Fibroblast of the aortic adventitia (primary cell): ENCODE measurements around the gene PCID2. TPM values are rescaled to one million over a fixed set of nuclear protein-coding genes. Genes with fewer than 3 reads are reported as not detected.

Experiments used
- DNase-seq: peaks from one replicate; pipeline ENCODE4 v3.0.0-alpha.2; 2010; ENCODE audit warnings: low read depth
- H3K4me3 ChIP-seq: 2 replicates; pipeline ENCODE4 v1.5.1; 2011; ENCODE audit warnings: low read depth, mild to moderate bottlenecking, control low read depth, low read length, moderate library complexity
- CTCF ChIP-seq: IDR thresholded peaks from 2 replicates; pipeline ENCODE4 v1.5.1; 2011; ENCODE audit warnings: mild to moderate bottlenecking, low read length, control low read depth, inconsistent platforms; ENCODE audit not compliant: insufficient read depth
- total RNA-seq: library from RNA; depleted of rRNA; stranded (reverse); fragments of >200 nt; gene quantifications from 2 replicates; pipeline ENCODE4 v1.2.3, GENCODE V29; 2012; ENCODE audit warnings: low replicate concordance

Gene PCID2
- total RNA-seq, 1 donor: 77.4 TPM

GRCh38 chr13:113145496-113145895, 63.0 kb downstream of the PCID2 start:
- TF ChIP-seq CTCF: no peak
- no peak overlapping the region for H3K4me3 ChIP-seq
- no peak for DNase-seq

GRCh38 chr13:113144255-113144629, 64.2 kb downstream of the PCID2 start:
- no peak for DNase-seq
- TF ChIP-seq CTCF: no peak

GRCh38 chr13:113143466-113144254, 64.8 kb downstream of the PCID2 start:
- no peak for DNase-seq
- no peak overlapping the region for H3K4me3 ChIP-seq
- no peak for TF ChIP-seq CTCF

More at GRCh38 chr13:113144255-113144629, 64.2 kb downstream of the PCID2 start:
- H3K4me3 ChIP-seq: no peak overlapping the region

- DNase-seq: no peak
- TF ChIP-seq CTCF: no peak
- H3K4me3 ChIP-seq: no peak overlapping the region
Observed at GRCh38 chr13:113142876-113143275, 65.6 kb downstream of the PCID2 start.

GRCh38 chr13:113141601-113141970, 66.9 kb downstream of the PCID2 start:
- no peak for DNase-seq
- no peak overlapping the region for H3K4me3 ChIP-seq
- TF ChIP-seq CTCF: no peak

GRCh38 chr13:113140677-113141600, 67.5 kb downstream of the PCID2 start:
- no peak overlapping the region for H3K4me3 ChIP-seq
- TF ChIP-seq CTCF: no peak
- DNase-seq: no peak
